Measurements from ENCODE around the gene SFRP2.

DNA sequence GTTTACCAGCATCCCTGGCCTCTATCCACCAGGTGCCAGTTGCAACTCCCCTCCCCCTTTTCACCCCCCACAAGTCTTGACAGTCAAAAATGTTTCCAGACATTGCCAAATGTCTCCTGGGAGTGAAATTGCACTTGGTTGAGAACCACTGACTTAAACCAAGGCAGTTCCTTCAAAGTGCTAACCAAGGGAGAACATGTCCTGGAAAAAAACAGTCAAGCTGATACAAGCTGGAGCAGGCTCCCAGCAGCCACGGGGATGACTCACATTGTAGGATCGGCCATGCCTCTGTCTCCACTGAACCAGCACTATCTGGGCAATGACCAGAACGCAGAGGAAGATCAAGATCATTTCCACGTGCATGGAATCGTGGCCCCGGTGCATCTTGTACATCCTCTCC lies 40.5 kb downstream of the SFRP2 start:
- no peak for TF ChIP-seq POLR2A (IDR thresholded peaks at IDR 0.05)
- TF ChIP-seq, protein P1, sequence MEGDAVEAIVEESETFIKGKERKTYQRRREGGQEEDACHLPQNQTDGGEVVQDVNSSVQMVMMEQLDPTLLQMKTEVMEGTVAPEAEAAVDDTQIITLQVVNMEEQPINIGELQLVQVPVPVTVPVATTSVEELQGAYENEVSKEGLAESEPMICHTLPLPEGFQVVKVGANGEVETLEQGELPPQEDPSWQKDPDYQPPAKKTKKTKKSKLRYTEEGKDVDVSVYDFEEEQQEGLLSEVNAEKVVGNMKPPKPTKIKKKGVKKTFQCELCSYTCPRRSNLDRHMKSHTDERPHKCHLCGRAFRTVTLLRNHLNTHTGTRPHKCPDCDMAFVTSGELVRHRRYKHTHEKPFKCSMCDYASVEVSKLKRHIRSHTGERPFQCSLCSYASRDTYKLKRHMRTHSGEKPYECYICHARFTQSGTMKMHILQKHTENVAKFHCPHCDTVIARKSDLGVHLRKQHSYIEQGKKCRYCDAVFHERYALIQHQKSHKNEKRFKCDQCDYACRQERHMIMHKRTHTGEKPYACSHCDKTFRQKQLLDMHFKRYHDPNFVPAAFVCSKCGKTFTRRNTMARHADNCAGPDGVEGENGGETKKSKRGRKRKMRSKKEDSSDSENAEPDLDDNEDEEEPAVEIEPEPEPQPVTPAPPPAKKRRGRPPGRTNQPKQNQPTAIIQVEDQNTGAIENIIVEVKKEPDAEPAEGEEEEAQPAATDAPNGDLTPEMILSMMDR (IDR thresholded peaks at IDR 0.05): no peak

Data from body of pancreas (tissue), 4 donors.